GM18873 (cell line): ENCODE measurements around the gene PLXNB1.
"Not testable (repeated sequence)": the region's sequence is repeated elsewhere in the genome, so short reads cannot be mapped to it uniquely, and the experiment has no call there.

Source experiments
- ATAC-seq: cut with Tn5 transposase; IDR thresholded peaks from one replicate; pipeline ENCODE4 v1.9.1; 2021; ENCODE audit warnings: mild to moderate bottlenecking, moderate library complexity, moderate number of reproducible peaks; ENCODE audit not compliant: unreplicated experiment, low FRiP score

Gene PLXNB1

GRCh38 chr3:48465531-48466378 is 35.9 kb upstream of the PLXNB1 start:
- peak; percentile 66 for ATAC-seq

- ATAC-seq: no peak
These were observed 35.3 kb upstream of the PLXNB1 start for GRCh38 chr3:48465237-48465530.

GRCh38 chr3:48464713-48465221 is 34.9 kb upstream of the PLXNB1 start:
- no peak for ATAC-seq

GRCh38 chr3:48463703-48464102 is 33.8 kb upstream of the PLXNB1 start:
- ATAC-seq: no peak

GRCh38 chr3:48461767-48462166 is 31.9 kb upstream of the PLXNB1 start:
- not testable (repeated sequence) for ATAC-seq

- no peak for ATAC-seq
These were observed 30.6 kb upstream of the PLXNB1 start for GRCh38 chr3:48460517-48460902.

GRCh38 chr3:48459773-48460516 is 30.1 kb upstream of the PLXNB1 start:
- ATAC-seq: no peak

GRCh38 chr3:48459331-48459730 is 29.4 kb upstream of the PLXNB1 start:
- ATAC-seq: no peak

GRCh38 chr3:48456456-48456855 is 26.6 kb upstream of the PLXNB1 start:
- no peak for ATAC-seq

GRCh38 chr3:48451270-48451669 is 21.4 kb upstream of the PLXNB1 start:
- ATAC-seq: no peak

GRCh38 chr3:48446425-48447193 is 16.7 kb upstream of the PLXNB1 start, which contains the start of gene ATRIP:
ATRIP (plus strand) TSS chr3:48446737; CDS start chr3:48446846, 109 bp downstream.
- peak; percentile 69 for ATAC-seq

- no peak for ATAC-seq
These were observed 16.1 kb upstream of the PLXNB1 start for GRCh38 chr3:48446043-48446424.

- ATAC-seq: no peak
These were observed 15.5 kb upstream of the PLXNB1 start for GRCh38 chr3:48445277-48445882.

GRCh38 chr3:48441940-48442339 is 12.1 kb upstream of the PLXNB1 start:
- ATAC-seq: no peak

- ATAC-seq: no peak
These were observed 10.7 kb upstream of the PLXNB1 start for GRCh38 chr3:48440590-48440958.

GRCh38 chr3:48439820-48440589 is 10.1 kb upstream of the PLXNB1 start, which contains the start of the genes CCDC51 and TMA7:
CCDC51 (minus strand) TSS chr3:48440119; CDS start chr3:48435128, 4,991 bp downstream.
TMA7 (plus strand) TSS chr3:48440257; CDS start chr3:48440297, 40 bp downstream.
- ATAC-seq: peak; percentile 89

GRCh38 chr3:48437812-48438211 is 7.9 kb upstream of the PLXNB1 start:
- no peak for ATAC-seq

GRCh38 chr3:48436855-48437254 is 7.0 kb upstream of the PLXNB1 start:
- ATAC-seq: no peak

GRCh38 chr3:48436477-48436787 is 6.5 kb upstream of the PLXNB1 start:
- ATAC-seq: no peak
